DND-41 (cell line): ENCODE data around the gene TRIM13.

Experiments
- CTCF ChIP-seq: IDR thresholded peaks from 2 replicates; pipeline ENCODE4 v1.5.1; 2012; ENCODE audit warnings: borderline replicate concordance, low read length, moderate library complexity, mild to moderate bottlenecking; ENCODE audit not compliant: poor library complexity, severe bottlenecking; ENCODE audit errors: extremely low read depth
- EZH2 ChIP-seq: IDR thresholded peaks from 3 replicates; pipeline ENCODE4 v1.6.1; 2012; ENCODE audit warnings: borderline replicate concordance, low read depth, mild to moderate bottlenecking, moderate library complexity, low read length, inconsistent platforms; ENCODE audit not compliant: severe bottlenecking

- TF ChIP-seq CTCF (no peak), EZH2 (no peak)
These were observed 36.9 kb downstream of the TRIM13 start for GRCh38 chr13:50033725-50034124.
